SK-N-SH (cell line): Measurements from ENCODE around the gene SRGAP3. TPM values are rescaled to one million over a fixed set of nuclear protein-coding genes. Genes with fewer than 3 reads are reported as not detected.
A peak's percentile ranks its signal among the peaks of the same experiment; 100 is the strongest.

Experiments
- CTCF ChIA-PET: fragments of 300-600, 350-600 bp; formaldehyde crosslinking; extraction: SDS; loops from one replicate; lab custom pipeline; 2021; lab: Yijun Ruan, JAX
- POLR2A ChIA-PET: fragments of 350-600 bp; sonication (Branson Sonifier 250); formaldehyde crosslinking; extraction: SDS; loops from one replicate; lab custom pipeline; 2020; ENCODE audit warnings: antibody characterized with exemption, inconsistent platforms; lab: Yijun Ruan, JAX
- DNase-seq: peaks from one replicate; pipeline ENCODE4 v3.0.0; 2012
- H2AFZ ChIP-seq: fragments of 200-600 bp; sonication (generic); 2 replicates; pipeline ENCODE4 v1.8.1; 2016; ENCODE audit warnings: antibody characterized with exemption, mild to moderate bottlenecking, low read depth
- H3F3A ChIP-seq: fragments of 200-600 bp; sonication (generic); replicated peaks from 2 replicates; pipeline ENCODE3; 2016; ENCODE audit warnings: antibody characterized with exemption, mild to moderate bottlenecking; ENCODE audit not compliant: insufficient read depth
- H3K27ac ChIP-seq, 2 experiments: fragments of 200-500 bp in 1 of 2; fragments of 200-600 bp in 1 of 2; sonication (Bioruptor generic) in 1 of 2; sonication (generic), shearing (Covaris generic) in 1 of 2; 2 replicates each; pipeline versions ENCODE4 v1.5.1 to v1.6.1; 2014 to 2016; ENCODE audit warnings: low read depth in 2 of 2, inconsistent platforms in 1 of 2, low read length in 1 of 2, mild to moderate bottlenecking in 1 of 2, mixed read lengths in 1 of 2
- H3K27me3 ChIP-seq: fragments of 200-600 bp; sonication (generic), shearing (Covaris generic); 2 replicates; pipeline ENCODE4 v1.6.1; 2016; ENCODE audit warnings: mixed run types; ENCODE audit not compliant: insufficient read depth
- H3K36me3 ChIP-seq, 2 experiments: fragments of 200-500 bp in 1 of 2; fragments of 200-600 bp in 1 of 2; sonication (Bioruptor generic) in 1 of 2; sonication (generic) in 1 of 2; replicated peaks in 1 of 2; 2 replicates each; pipeline versions ENCODE3 to v1.5.1; 2014 to 2016; ENCODE audit warnings: low read length in 1 of 2, mild to moderate bottlenecking in 1 of 2; ENCODE audit not compliant: insufficient read depth in 2 of 2, control insufficient read depth in 1 of 2
- H3K4me1 ChIP-seq, 2 experiments: fragments of 200-500 bp in 1 of 2; fragments of 200-600 bp in 1 of 2; sonication (Bioruptor generic) in 1 of 2; sonication (generic), shearing (Covaris generic) in 1 of 2; 2 replicates each; pipeline versions ENCODE4 v1.5.1 to v1.6.1; 2014 to 2016; ENCODE audit warnings: low read depth in 1 of 2, low read length in 1 of 2, mixed run types in 1 of 2; ENCODE audit not compliant: insufficient read depth in 2 of 2, control insufficient read depth in 1 of 2
- H3K4me2 ChIP-seq: fragments of 200-600 bp; sonication (generic), shearing (Covaris generic); 2 replicates; pipeline ENCODE4 v1.6.1; 2017; ENCODE audit warnings: mixed run types
- H3K4me3 ChIP-seq, 2 experiments: fragments of 200-500 bp in 1 of 2; fragments of 200-600 bp in 1 of 2; sonication (Bioruptor generic) in 1 of 2; sonication (generic), shearing (Covaris generic) in 1 of 2; 2 replicates each; pipeline versions ENCODE4 v1.5.1 to v1.8.1; 2014 to 2016; ENCODE audit warnings: low read depth in 2 of 2, inconsistent platforms in 1 of 2, low read length in 1 of 2, mild to moderate bottlenecking in 1 of 2, mixed read lengths in 1 of 2, moderate library complexity in 1 of 2
- H3K79me2 ChIP-seq: fragments of 200-600 bp; sonication (generic); 2 replicates; pipeline ENCODE4 v1.8.1; 2017; ENCODE audit warnings: mild to moderate bottlenecking; ENCODE audit not compliant: insufficient read depth
- H3K9ac ChIP-seq: fragments of 200-600 bp; sonication (generic); 2 replicates; pipeline ENCODE4 v1.6.1; 2017; ENCODE audit warnings: mixed run types
- H3K9me2 ChIP-seq: fragments of 200-600 bp; sonication (generic); 2 replicates; pipeline ENCODE4 v1.6.1; 2017; ENCODE audit warnings: mixed run types
- H3K9me3 ChIP-seq: fragments of 200-600 bp; sonication (generic); 2 replicates; pipeline ENCODE4 v1.6.1; 2017; ENCODE audit warnings: mixed run types, mild to moderate bottlenecking, moderate library complexity
- H4K20me1 ChIP-seq: fragments of 200-600 bp; sonication (generic); 2 replicates; pipeline ENCODE4 v1.6.1; 2017; ENCODE audit warnings: mild to moderate bottlenecking, mixed run types; ENCODE audit not compliant: insufficient read depth
- EP300 ChIP-seq, 2 experiments: IDR thresholded peaks; 2 replicates each; pipeline versions ENCODE4 v1.4.0 to v1.6.1; 2012; ENCODE audit warnings: borderline replicate concordance in 1 of 2, low read depth in 1 of 2, low read length in 1 of 2
- FOXM1 ChIP-seq: IDR thresholded peaks from 2 replicates; pipeline ENCODE4 v1.4.0; 2012; ENCODE audit warnings: low read depth, mild to moderate bottlenecking
- JUND ChIP-seq: IDR thresholded peaks from 2 replicates; pipeline ENCODE4 v1.4.0; 2012
- NFIC ChIP-seq: IDR thresholded peaks from 2 replicates; pipeline ENCODE4 v1.4.0; 2012; ENCODE audit warnings: borderline replicate concordance
- RAD21 ChIP-seq: IDR thresholded peaks from 2 replicates; pipeline ENCODE4 v1.6.1; 2012; ENCODE audit warnings: mild to moderate bottlenecking, low read length
- RFX5 ChIP-seq: IDR thresholded peaks from 2 replicates; pipeline ENCODE4 v1.6.1; 2012; ENCODE audit warnings: mild to moderate bottlenecking, improper control_type of control experiment, low read length
- SIN3A ChIP-seq: IDR thresholded peaks from 2 replicates; pipeline ENCODE4 v1.6.1; 2012; ENCODE audit warnings: low read depth, mild to moderate bottlenecking, low read length, moderate library complexity, borderline replicate concordance
- SMC3 ChIP-seq: IDR thresholded peaks from 2 replicates; pipeline ENCODE4 v1.6.1; 2012; ENCODE audit warnings: low read depth, low read length, improper control_type of control experiment
- TEAD4 ChIP-seq: IDR thresholded peaks from 2 replicates; pipeline ENCODE4 v1.4.0; 2012; ENCODE audit warnings: mild to moderate bottlenecking, borderline replicate concordance; ENCODE audit not compliant: insufficient read depth
- WGBS: methylation state at CpG from one replicate; pipeline ENCODE4 v1.1.6; 2017; ENCODE audit warnings: low lambda C conversion rate; 5-methylcytosine and 5-hydroxymethylcytosine counted together
- polyA plus RNA-seq, 3 experiments: library from polyadenylated mRNA; depleted of rRNA; stranded (reverse); fragments of >200 nt; gene quantifications; 2 replicates each; pipeline ENCODE4 v1.2.3, GENCODE V29; 2012
- TF ChIP-seq, protein P1 (sequence below): IDR thresholded peaks from 2 replicates; pipeline ENCODE4; 2012

SRGAP3 gene
- polyA plus RNA-seq, 1 of the 3 experiments (the other 2 are of a cell fraction), result 2.8 TPM

DNA sequence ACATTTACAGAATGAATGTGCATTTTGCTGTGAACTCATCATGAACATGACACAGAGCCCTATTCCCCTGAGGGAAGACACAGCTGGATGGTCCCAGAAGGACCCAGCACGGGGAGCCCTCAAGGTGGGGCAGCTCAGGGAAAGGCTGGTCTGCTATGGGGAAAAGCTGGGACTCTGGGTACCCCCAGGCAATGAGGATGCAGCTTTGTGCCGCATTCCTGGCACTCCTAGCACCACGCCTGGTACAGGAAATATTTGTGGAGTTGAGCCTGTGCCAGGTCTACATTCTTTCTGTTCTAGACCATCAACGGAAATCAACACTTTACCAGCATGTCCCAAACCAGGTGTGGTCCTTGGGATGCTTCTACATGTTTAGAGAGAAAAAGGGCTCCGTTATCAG, 74.0 kb downstream of the SRGAP3 start:
- Histone ChIP-seq H3K4me1 (peaks cover 0 to 23% of the 10 kb centered on the region in 2 experiments; a peak in 2 of 4 replicates), H3K79me2 (no peaks in the 10 kb centered on the region), H4K20me1 (no peaks in the 10 kb centered on the region), H3F3A (no peaks in the 10 kb centered on the region), H3K4me3 (no peak overlapping the region), H3K9me3 (no peaks in the 10 kb centered on the region), H3K27me3 (no peaks in the 10 kb centered on the region), H3K9me2 (no peaks in the 10 kb centered on the region), H3K36me3 (no peaks in the 10 kb centered on the region), H2AFZ (no peak overlapping the region), H3K4me2 (no peak overlapping the region), H3K9ac (no peak overlapping the region), H3K27ac (no peak overlapping the region)
- TF ChIP-seq SIN3A (no peak), SMC3 (no peak), NFIC (0 out of 2 replicates have a peak, but pooled peaks have one; percentile 24)
- DNase-seq, result no peak
- POLR2A ChIA-PET, result no interaction called here
- CTCF ChIA-PET, result no interaction called here
- 23% methylated on average over 5 of the region's 5 CpGs for WGBS

DNA sequence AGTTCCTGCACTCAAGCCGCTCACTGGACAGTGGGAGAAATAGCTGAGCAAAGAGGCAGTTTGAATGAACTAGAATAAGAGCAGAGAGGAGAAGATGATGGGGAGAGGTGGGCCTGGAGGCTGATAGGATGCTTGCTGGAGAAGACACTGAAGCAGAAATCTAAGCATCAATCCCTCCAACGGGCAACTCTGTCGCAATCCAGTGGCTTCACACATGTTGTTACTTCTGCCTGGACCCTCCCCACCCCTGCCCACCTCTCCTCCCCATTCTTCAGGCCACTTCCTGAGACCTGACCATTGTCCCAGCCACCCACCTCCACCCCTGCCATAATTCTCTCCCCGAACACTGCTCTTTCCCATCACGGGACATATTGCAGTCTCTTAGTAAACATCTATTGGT, 76.0 kb downstream of the SRGAP3 start:
- no peak for TF ChIP-seq NFIC
- no peak for TF ChIP-seq JUND
- TF ChIP-seq, protein P1, sequence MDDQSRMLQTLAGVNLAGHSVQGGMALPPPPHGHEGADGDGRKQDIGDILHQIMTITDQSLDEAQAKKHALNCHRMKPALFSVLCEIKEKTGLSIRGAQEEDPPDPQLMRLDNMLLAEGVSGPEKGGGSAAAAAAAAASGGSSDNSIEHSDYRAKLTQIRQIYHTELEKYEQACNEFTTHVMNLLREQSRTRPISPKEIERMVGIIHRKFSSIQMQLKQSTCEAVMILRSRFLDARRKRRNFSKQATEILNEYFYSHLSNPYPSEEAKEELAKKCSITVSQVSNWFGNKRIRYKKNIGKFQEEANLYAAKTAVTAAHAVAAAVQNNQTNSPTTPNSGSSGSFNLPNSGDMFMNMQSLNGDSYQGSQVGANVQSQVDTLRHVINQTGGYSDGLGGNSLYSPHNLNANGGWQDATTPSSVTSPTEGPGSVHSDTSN, result no peak
- no peak for TF ChIP-seq TEAD4
- TF ChIP-seq FOXM1, result no peak
- TF ChIP-seq RFX5, result no peak
- TF ChIP-seq EP300 (IDR thresholded peaks at IDR 0.05; ENCODE audit: borderline replicate concordance in 1 of 2, low read depth in 1 of 2, low read length in 1 of 2), result no peak
- TF ChIP-seq, all 33 proteins: peak for 0
- Histone ChIP-seq H3K4me2 (no peak overlapping the region), H3K36me3 (no peaks in the 10 kb centered on the region), H3K27ac (no peak overlapping the region; a peak in 1 of 4 replicates), H3F3A (no peaks in the 10 kb centered on the region), H3K79me2 (no peaks in the 10 kb centered on the region), H4K20me1 (no peaks in the 10 kb centered on the region), H3K9ac (no peak overlapping the region), H3K4me1 (peaks cover 0 to 23% of the 10 kb centered on the region in 2 experiments; a peak in 2 of 4 replicates), H3K9me3 (no peaks in the 10 kb centered on the region), H2AFZ (no peak overlapping the region), H3K27me3 (no peaks in the 10 kb centered on the region), H3K9me2 (no peaks in the 10 kb centered on the region), H3K4me3 (no peak overlapping the region)
- 77% methylated on average over 3 of the region's 5 CpGs for WGBS
- DNase-seq, result no peak
- CTCF ChIA-PET, result interaction anchor here (1.3 to 1.4 kb wide), 2 partner anchors 16 to 22 kb away, joined by 3 to 4 read pairs; no protein-coding TSS in a partner anchor
- POLR2A ChIA-PET, result no interaction called here

DNA sequence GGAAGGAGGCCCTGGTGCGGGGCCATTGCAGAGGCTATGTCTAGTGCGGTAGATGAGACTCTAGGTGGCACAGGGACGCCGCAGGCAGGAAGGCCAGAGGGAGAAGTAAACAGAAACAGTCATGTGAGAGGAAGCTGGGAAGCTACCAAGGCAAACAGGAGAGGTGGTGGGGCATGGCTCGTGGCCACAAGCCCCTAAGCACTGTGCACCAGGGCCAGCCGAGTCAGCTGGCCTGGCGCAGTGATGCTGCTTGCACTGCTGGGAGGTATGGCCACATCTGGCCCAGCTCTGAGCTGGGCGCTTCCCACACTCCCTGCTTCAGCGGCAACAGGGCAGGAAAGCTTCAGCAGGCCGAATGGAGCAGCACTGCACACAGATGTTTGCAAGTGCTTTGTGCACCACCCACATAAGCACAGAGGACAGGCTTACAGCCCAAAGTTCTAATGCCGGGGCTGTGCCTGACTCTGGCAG, 76.6 kb downstream of the SRGAP3 start:
- Histone ChIP-seq H4K20me1 (no peaks in the 10 kb centered on the region), H3K4me3 (no peak overlapping the region), H3F3A (no peaks in the 10 kb centered on the region), H3K36me3 (no peaks in the 10 kb centered on the region), H3K9me2 (no peaks in the 10 kb centered on the region), H3K4me2 (no peak overlapping the region), H3K27ac (no peak overlapping the region; a peak in 1 of 4 replicates), H3K27me3 (no peaks in the 10 kb centered on the region), H3K9ac (no peak overlapping the region), H3K4me1 (peaks cover 0 to 23% of the 10 kb centered on the region in 2 experiments; a peak in 2 of 4 replicates), H3K79me2 (no peaks in the 10 kb centered on the region), H2AFZ (no peak overlapping the region)
- WGBS, result 64% methylated on average over 11 of the region's 11 CpGs
- DNase-seq, result peak; percentile 68
- ChIA-PET POLR2A (no interaction called here), CTCF (interaction anchor here (1.3 to 1.6 kb wide), 3 partner anchors 16 to 22 kb away, joined by 3 to 4 read pairs (median 4); no protein-coding TSS in a partner anchor)
- TF ChIP-seq FOXM1 (no peak), RAD21 (peak; percentile 23; the same call in 1 of the 2 replicates)
- TF ChIP-seq, all 33 proteins: peak for 1
- no peaks in the 10 kb centered on the region for H3K9me3 ChIP-seq
